ENCODE data around the gene RNF115.

The RNF115 gene

DNA sequence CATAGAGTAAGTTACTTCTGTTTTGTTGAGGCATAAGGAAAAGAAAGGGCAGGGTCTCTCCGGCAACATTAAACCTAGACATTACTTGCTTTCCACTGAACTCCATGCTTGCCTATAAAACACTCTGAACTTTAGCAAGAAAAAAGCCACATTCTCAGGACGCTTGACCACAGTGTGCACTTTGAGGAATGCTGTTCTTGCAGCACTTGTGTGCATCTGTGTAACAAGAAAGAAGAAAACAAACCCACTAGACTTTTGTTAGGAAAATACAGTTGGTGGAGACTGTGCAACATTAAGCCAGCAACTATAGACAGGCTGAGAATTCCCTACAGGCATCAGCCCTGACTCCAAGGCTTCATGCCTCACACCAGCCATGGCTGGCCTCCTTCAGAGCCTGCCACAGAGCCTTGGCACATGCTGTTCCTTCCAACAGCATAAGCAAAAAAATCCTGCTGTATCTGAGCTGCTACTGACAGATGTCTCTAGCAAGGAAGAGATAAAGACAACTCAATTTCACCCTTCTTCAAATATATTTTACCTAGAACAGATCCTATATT is 122.5 kb downstream of the RNF115 start:
- DNase-seq (ENCODE audit: low read depth), result no peak

DNA sequence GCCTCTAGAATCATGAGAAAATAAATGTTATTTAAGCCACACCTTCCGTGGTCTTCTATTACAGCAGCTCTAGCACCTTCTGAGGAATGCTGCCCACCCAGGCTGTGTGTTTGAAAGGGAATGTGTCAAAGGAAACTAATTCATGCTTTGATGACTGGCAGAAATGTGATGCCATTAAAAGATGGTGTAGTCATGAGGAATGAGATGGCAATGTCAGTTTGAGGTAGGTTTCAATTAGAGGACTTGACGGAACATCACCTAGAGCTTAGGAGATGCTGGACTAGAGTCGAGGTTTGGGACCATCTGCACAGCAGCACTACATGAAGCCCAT is 127.3 kb downstream of the RNF115 start:
- DNase-seq (ENCODE audit: low read depth), result no peak

DNA sequence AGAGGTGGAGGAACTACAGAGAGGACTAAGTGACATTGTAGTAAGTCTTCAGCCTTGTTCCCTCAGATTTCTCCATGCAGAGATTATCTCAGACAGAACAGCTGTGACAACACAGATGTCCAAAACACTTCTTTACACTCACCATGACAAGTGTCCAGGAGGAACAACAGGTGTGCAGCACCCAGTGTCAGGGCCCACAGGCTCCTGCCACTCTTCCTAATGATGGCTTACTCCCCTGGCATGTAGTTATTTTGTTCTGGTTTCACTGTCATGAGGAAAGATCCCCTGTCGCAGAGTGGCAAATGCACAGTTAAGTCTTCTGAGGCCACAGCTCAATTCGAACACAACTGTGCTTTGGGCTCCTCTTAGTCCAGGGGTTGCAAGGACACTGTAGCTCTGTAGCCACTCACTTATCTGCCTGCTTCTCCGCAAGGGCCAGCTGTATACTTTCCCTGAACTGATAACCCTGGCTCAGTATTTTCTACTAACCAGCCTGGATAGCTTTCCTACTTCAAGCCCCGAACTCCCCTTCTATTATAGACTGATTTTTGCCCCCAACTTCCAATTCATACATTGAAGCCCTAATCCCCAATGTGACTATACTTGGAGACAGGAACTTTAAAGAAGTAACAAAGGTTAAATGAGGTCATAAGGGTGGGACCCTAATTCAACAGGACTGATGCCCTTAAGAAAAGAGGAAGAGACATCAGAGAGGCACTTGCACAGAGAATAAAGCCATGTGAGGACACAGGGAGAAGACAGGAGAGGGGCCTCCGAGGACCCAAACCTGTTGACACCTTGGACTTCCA is 127.9 kb downstream of the RNF115 start:
- DNase-seq (ENCODE audit: low read depth), result no peak

- DNase-seq (ENCODE audit: low read depth), result no peak
Measured at GRCh38 chr1:145692785-145693443, 131.0 kb downstream of the RNF115 start.

DNA sequence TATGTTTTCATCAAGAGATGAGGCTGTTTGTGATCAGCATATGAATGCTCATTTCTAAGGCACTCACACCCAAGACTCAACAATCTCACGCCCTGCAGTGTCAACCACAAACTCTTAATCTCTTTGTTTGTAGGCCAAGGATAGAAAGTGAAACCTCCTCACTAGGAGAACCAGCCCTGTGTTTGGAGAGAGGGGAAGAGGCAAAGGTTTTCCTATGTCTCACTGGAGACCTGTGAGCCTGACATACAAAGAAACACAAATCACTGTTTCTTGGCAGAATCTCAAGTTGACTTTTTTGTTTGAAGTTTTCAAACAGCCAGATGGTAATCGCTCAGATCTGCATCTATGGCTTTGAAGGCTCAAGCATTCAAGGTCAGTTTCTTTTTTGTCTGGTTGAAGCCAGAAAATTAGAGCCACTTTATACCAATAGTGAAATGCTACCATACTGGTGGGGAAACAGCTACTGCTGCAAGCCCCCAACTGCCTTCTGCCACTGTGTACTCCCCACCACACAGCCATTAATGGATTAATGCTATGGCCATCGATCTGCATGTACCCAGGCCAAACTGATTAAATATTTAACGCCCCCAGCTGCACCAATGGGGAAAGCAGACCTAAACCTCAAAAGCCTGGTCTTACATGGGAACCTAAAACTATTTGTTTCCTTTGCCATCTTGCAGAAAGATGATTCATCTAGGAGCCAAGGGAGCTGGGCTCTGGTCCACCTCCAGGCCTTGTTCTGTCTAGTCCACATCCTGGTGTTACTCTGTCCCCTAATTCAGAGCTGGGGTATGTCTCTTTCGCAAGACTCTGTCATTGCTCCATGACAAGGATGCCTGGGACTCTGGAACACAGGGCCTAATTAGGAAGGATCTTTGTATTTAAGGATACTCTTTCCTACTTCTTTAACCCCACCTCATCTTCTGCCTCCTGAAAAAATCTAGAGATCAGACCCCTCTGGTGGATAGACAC is 133.0 kb downstream of the RNF115 start:
- no peak for DNase-seq (ENCODE audit: low read depth)

- DNase-seq (ENCODE audit: low read depth), result no peak
Measured at GRCh38 chr1:145689922-145690321, 134.0 kb downstream of the RNF115 start.

DNA sequence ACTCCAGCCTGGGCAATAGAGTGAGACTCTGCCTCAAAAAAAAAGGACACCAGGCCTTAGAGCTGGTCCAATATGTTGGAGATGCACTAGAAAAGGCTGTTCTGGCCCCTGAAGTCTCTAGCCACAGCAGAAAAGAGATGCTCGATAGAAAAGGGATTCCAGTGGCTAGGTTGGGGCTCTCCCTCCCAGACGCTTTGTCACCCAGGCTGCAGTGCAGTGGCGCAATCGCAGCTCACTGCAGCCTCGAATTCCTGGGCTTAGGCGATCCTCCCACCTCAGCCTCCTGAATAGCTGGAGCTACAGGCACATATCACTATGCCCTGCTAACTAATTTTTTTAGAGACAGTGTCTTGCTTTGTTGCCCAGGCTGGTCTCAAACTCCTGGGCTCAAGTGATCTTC is 135.0 kb downstream of the RNF115 start:
- no peak for DNase-seq (ENCODE audit: low read depth)
